GM12873 (cell line): ENCODE results near the gene MFSD11.

Source experiments
- TF ChIP-seq, protein P1 (sequence below): IDR thresholded peaks from 2 replicates; pipeline ENCODE4 v1.5.1; 2012; ENCODE audit warnings: low read depth, mild to moderate bottlenecking, moderate library complexity, low read length, control low read depth; ENCODE audit not compliant: insufficient read depth; ENCODE audit errors: missing control alignments

Gene MFSD11

DNA sequence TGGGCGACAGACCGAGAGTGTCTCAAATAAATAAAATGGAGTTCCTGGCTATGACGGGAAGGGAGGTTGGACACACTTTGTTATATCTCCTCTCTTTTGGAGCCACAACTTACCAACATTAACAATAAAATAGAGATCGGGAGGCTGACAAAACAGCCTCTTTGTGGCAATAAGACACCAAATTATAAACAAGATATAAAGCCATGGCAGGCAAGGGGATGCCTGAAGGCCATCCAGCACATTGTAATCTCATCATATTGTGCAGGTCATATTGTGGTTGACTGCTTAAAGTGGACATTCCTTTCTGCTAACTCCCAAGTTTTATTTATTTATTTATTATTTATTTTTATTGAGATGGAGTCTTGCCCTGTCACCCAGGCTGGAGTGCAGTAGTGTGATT lies 70.4 kb downstream of the MFSD11 start:
- TF ChIP-seq, protein P1, sequence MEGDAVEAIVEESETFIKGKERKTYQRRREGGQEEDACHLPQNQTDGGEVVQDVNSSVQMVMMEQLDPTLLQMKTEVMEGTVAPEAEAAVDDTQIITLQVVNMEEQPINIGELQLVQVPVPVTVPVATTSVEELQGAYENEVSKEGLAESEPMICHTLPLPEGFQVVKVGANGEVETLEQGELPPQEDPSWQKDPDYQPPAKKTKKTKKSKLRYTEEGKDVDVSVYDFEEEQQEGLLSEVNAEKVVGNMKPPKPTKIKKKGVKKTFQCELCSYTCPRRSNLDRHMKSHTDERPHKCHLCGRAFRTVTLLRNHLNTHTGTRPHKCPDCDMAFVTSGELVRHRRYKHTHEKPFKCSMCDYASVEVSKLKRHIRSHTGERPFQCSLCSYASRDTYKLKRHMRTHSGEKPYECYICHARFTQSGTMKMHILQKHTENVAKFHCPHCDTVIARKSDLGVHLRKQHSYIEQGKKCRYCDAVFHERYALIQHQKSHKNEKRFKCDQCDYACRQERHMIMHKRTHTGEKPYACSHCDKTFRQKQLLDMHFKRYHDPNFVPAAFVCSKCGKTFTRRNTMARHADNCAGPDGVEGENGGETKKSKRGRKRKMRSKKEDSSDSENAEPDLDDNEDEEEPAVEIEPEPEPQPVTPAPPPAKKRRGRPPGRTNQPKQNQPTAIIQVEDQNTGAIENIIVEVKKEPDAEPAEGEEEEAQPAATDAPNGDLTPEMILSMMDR, result no peak

DNA sequence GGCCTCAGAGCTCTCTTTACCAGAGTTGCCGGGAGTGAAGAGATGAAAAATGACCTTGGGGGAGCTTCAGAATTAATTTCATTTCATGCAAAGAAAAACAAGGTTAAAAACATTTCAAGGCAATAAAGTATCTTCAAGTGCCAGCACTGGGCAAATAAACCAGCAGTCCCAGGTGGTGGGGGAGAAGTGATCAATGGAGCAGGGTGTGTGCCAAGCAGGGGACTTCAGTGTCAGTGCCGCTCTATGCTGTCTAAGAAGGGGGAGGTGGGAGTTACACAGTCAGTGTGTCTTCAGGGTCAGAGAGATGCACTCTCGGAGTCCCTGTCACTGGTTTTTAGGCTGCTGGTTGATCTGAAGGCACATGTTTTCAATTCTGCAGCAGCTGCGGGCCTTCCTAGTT lies 73.0 kb downstream of the MFSD11 start:
- TF ChIP-seq, protein P1, result no peak

DNA sequence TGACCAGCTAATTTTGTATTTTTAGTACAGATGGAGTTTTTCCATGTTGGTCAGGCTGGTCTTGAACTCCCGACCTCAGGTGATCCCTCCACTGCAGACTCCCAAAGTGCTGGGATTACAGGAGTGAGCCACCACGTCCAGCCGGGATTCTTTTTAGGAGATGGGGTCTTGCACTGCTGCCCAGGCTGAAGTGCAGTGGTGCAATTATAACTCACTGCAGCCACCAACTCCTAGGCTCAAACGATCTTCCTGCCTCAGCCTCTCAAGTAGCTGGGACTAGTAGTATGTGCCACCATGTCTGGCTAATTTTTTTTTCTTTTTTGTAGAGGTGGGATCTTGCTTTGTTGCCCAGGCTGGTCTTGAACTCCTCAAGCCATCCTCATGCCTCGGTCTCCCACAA lies 73.9 kb downstream of the MFSD11 start:
- TF ChIP-seq, protein P1, result no peak

DNA sequence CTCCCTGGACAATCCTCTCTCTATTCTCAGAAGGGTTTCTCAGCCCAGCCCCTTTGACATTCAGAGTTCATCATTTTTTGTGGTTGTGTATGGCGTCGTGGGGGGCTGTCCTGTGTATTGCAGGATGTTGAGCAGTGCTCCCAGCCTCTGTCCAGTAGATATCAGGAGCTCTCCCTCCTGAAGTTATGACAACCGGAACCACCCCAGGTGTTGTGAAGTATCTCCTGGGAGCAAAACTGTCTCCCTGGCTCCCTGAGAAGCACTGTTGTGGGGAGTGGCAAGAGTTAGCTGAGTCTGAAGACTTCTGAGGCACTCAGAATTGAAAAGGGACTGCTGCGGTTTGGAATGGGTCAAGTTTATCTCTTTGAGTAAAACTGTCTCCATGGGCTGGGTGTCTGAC lies 74.3 kb downstream of the MFSD11 start:
- TF ChIP-seq, protein P1, result no peak

DNA sequence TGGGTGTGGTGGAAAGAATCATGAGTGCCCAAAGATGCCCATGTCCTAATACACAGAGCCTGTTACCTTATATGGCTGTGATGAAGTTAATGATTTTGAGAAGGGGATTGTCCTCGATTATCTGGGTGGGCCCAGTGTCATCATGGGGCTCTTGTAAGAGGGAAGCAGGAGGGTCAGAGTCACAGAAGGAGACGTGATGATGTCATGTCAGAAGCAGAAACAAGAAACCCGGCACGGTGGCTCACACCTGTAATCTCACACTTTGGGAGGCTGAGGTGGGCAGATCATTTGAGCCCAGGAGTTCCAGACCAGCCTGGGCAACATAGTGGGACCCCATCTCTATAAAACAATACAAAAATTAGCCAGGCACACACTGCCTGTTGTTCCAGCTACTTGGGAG lies 75.0 kb downstream of the MFSD11 start:
- TF ChIP-seq, protein P1, result no peak

DNA sequence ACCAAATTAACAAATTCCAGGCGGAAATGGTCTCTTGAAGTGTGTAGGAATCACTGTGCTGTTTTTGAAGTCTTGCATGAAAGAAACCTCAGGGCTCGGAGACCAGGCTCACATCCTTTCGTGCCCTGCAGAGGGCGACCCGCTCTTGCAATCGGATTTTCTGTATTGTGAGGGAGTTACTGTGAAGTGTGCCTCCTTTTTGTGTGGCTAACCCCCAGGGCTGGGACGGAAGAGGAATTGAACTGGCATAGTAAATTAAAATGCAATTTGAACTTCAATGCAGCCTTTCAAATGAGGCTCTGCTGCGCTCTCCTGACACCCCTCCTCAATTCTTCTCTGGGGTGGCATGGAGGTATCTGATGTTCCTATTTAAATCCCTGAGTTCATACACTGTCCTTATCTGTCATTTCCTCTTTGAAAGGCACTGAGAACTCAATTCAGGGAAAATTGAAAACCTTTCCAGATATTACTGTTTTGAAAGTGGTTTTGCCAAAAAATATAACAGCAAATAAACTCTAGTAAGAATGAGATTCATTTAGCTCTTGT lies 78.7 kb downstream of the MFSD11 start:
- TF ChIP-seq, protein P1, result peak; percentile 80

DNA sequence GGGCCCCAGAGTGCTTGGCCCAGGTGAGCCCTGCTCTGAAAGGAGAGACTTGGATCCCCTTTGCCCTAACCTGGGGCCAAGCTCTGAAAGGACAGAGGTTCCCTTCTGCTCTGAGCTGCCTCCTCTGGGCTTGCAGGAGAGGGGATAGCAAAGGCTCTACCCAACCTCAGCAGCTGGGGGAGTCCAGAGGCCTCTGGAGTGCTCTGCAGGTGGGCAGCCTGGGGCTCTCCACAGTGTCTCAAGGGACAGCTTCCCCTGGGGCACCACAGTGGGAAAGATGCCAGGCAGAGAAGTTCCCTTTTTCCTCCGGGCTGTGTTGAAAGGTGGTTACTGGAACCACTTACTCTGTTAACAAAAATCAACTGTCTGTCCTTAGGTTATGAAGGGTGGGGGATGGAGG lies 82.1 kb downstream of the MFSD11 start:
- TF ChIP-seq, protein P1, result no peak
